ENCODE data around the gene SPSB1. TPM values are rescaled to one million over a fixed set of nuclear protein-coding genes. Genes with fewer than 3 reads are reported as not detected.

SPSB1 gene
- total RNA-seq, 4 donors from 2014 or later = 28.3 to 49.2 (median 42.1) TPM

- TF ChIP-seq POLR2A (IDR thresholded peaks at IDR 0.05) (no peak), POLR2AphosphoS5 (IDR thresholded peaks at IDR 0.05) (no peak), CTCF (IDR thresholded peaks at IDR 0.05) (no peak), EP300 (IDR thresholded peaks at IDR 0.05) (no peak)
- H3K27ac ChIP-seq = peak overlapping the region; percentile 3
- no peaks in the 10 kb centered on the region for H3K9me3 ChIP-seq
- peaks cover 66% of the 10 kb centered on the region for H3K4me1 ChIP-seq
- no peaks in the 10 kb centered on the region for H3K27me3 ChIP-seq
- WGBS = 72% methylated on average over 8 of the region's 13 CpGs
- no peaks in the 10 kb centered on the region for H3K36me3 ChIP-seq
- H3K4me3 ChIP-seq = no peak overlapping the region
- no peak for DNase-seq (ENCODE audit: low spot score in 2 of 2)
Measured at GRCh38 chr1:9344426-9345200, 51.9 kb downstream of the SPSB1 start.

- TF ChIP-seq EP300 (IDR thresholded peaks at IDR 0.05) (no peak), CTCF (IDR thresholded peaks at IDR 0.05) (no peak), POLR2AphosphoS5 (IDR thresholded peaks at IDR 0.05) (no peak), POLR2A (IDR thresholded peaks at IDR 0.05) (no peak)
- Histone ChIP-seq H3K27me3 (no peaks in the 10 kb centered on the region), H3K27ac (peak overlapping the region; percentile 3), H3K9me3 (no peaks in the 10 kb centered on the region), H3K4me3 (no peak overlapping the region), H3K4me1 (peaks cover 66% of the 10 kb centered on the region), H3K36me3 (no peaks in the 10 kb centered on the region)
- DNase-seq (ENCODE audit: low spot score in 2 of 2) = no peak
- 86% methylated on average over 6 of the region's 6 CpGs for WGBS
Measured at GRCh38 chr1:9345471-9345870, 52.8 kb downstream of the SPSB1 start.

DNA sequence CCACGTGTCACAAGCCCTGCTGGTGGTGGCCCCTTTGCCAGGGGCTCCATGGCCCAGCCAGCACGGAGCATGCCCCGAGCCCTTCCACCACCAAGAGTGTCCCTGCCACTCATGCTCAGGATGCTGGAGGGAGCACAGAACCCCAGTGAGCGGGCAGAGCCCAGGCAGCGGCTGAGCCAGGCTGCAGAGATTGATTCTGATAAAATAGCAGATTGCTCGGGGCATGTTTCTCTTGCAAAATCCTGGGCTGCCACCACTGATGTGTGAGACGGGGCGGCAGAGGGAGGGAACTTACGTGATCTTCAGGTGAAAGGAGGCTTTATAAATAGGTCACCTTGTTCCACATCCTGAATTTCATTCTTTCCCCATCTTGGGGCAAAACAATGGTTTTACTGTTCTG lies 53.2 kb downstream of the SPSB1 start:
- Histone ChIP-seq H3K27ac (peak overlapping the region; percentile 57), H3K27me3 (no peaks in the 10 kb centered on the region), H3K9me3 (no peaks in the 10 kb centered on the region), H3K36me3 (no peaks in the 10 kb centered on the region), H3K4me1 (peaks cover 66% of the 10 kb centered on the region), H3K4me3 (no peak overlapping the region)
- no peak for DNase-seq (ENCODE audit: low spot score in 2 of 2)
- 45% methylated on average over 8 of the region's 9 CpGs for WGBS
- TF ChIP-seq POLR2A (IDR thresholded peaks at IDR 0.05) (no peak), CTCF (IDR thresholded peaks at IDR 0.05) (no peak), EP300 (IDR thresholded peaks at IDR 0.05) (no peak), POLR2AphosphoS5 (IDR thresholded peaks at IDR 0.05) (no peak)

GRCh38 chr1:9346566-9346965 lies 53.9 kb downstream of the SPSB1 start:
- Histone ChIP-seq H3K27me3 (no peaks in the 10 kb centered on the region), H3K9me3 (no peaks in the 10 kb centered on the region), H3K36me3 (no peaks in the 10 kb centered on the region), H3K4me1 (peaks cover 64% of the 10 kb centered on the region), H3K4me3 (no peak overlapping the region), H3K27ac (peak overlapping the region; percentile 57)
- TF ChIP-seq POLR2AphosphoS5 (IDR thresholded peaks at IDR 0.05) (no peak), CTCF (IDR thresholded peaks at IDR 0.05) (no peak)
- DNase-seq (ENCODE audit: low spot score in 2 of 2) = no peak
- 67% methylated on average over 6 of the region's 8 CpGs for WGBS

DNA sequence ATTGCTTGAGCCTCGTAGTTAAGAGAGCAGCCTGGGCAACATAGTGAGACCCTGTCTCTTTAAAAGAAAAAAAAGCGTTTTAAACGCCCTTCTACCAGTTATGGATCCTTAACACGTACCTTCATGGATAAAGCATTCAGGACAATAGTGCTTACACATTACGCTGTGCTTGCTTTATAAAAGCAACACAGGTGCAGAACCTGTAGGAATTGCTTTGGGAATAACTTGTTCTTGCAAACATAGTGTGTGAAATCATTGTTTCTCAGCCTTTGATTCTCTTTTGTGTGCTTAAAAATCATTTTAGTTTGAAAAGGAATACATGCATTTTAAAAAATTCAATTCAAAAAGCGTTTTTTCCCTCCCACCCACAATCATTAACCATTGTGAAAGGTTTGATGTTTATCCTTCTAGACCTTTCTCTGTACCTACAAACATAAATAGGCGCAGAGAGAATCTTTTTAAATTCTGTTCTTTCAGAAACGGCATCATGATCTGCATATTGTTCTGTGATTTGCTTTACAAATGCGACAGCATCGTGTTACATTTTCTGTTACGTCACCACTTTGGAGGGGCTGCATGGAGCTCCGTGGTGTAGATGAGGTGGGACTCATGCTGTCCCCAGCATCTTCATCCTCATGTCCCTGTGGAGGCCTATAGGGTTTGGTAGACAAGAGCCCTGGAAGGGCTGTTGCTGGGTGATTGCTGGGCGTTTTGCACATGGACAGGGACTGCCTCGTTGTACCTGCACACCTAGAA lies 54.6 kb downstream of the SPSB1 start:
- DNase-seq (ENCODE audit: low spot score in 2 of 2) = no peak
- peaks cover 62% of the 10 kb centered on the region for H3K4me1 ChIP-seq
- H3K36me3 ChIP-seq = no peaks in the 10 kb centered on the region
- TF ChIP-seq POLR2AphosphoS5 (IDR thresholded peaks at IDR 0.05) = no peak
- no peak overlapping the region for H3K4me3 ChIP-seq
- no peaks in the 10 kb centered on the region for H3K27me3 ChIP-seq
- no peaks in the 10 kb centered on the region for H3K9me3 ChIP-seq
- 75% methylated on average over 14 of the region's 14 CpGs for WGBS
- H3K27ac ChIP-seq = peak overlapping the region; percentile 57
